SK-N-MC (cell line): Measurements from ENCODE around the gene WDR62.

Experiments used
- DNase-seq: peaks from one replicate; pipeline ENCODE4 v3.0.0-alpha.2; 2011; ENCODE audit warnings: low read depth, low spot score
- H3K27ac ChIP-seq: fragments of 200-600 bp; sonication (generic); 2 replicates; pipeline ENCODE4 v1.5.1; 2016; ENCODE audit warnings: mixed run types
- H3K36me3 ChIP-seq: fragments of 200-600 bp; sonication (generic); 2 replicates; pipeline ENCODE4 v1.6.1; 2017; ENCODE audit warnings: antibody characterized with exemption, low read length, mixed read lengths; ENCODE audit not compliant: insufficient read depth
- H3K4me3 ChIP-seq: fragments of 200-600 bp; sonication (generic); 2 replicates; pipeline ENCODE4 v1.5.1; 2016
- H3K9ac ChIP-seq: fragments of 200-600 bp; sonication (generic); 2 replicates; pipeline ENCODE4 v1.8.0; 2017; ENCODE audit warnings: mixed run types, mixed read lengths; ENCODE audit not compliant: insufficient read length
- H3K9me3 ChIP-seq: fragments of 200-600 bp; sonication (generic); 2 replicates; pipeline ENCODE4 v1.6.1; 2017; ENCODE audit warnings: low read depth, mild to moderate bottlenecking, antibody characterized with exemption, low read length, moderate library complexity, mixed read lengths
- EZH2 ChIP-seq: fragments of 200-600 bp; sonication (generic); IDR thresholded peaks from one replicate; pipeline ENCODE4 v1.6.1; 2017; ENCODE audit warnings: antibody characterized with exemption
- FOXP2 ChIP-seq: optimal IDR thresholded peaks from 2 replicates; pipeline ENCODE3; 2011; ENCODE audit warnings: mild to moderate bottlenecking, moderate library complexity; ENCODE audit not compliant: insufficient read depth; ENCODE audit errors: extremely low read length, control extremely low read depth
- POLR2AphosphoS5 ChIP-seq: IDR thresholded peaks from 2 replicates; pipeline ENCODE4 v1.6.1; 2012; ENCODE audit warnings: mild to moderate bottlenecking, low read depth, low read length, borderline replicate concordance

Gene WDR62

GRCh38 chr19:36136964-36137686 is 82.4 kb downstream of the WDR62 start:
- H3K4me3 ChIP-seq = no peak overlapping the region
- no peak overlapping the region for H3K9ac ChIP-seq

GRCh38 chr19:36139120-36139472 is 84.4 kb downstream of the WDR62 start:
- H3K9ac ChIP-seq = peak overlapping the region; percentile 87
- H3K9me3 ChIP-seq = no peaks in the 10 kb centered on the region
- no peak for DNase-seq
- peak overlapping the region; percentile 88 for H3K4me3 ChIP-seq
- H3K27ac ChIP-seq = no peak overlapping the region
- no peak for TF ChIP-seq FOXP2
- no peak for TF ChIP-seq EZH2
- no peak for TF ChIP-seq POLR2AphosphoS5
- H3K36me3 ChIP-seq = peaks cover 19% of the 10 kb centered on the region

More at GRCh38 chr19:36136964-36137686, 82.4 kb downstream of the WDR62 start:
- TF ChIP-seq POLR2AphosphoS5 (no peak), FOXP2 (no peak), EZH2 (no peak)
- H3K36me3 ChIP-seq = peaks cover 7% of the 10 kb centered on the region; the same call in 1 of the 2 replicates
- H3K27ac ChIP-seq = no peak overlapping the region
- DNase-seq = no peak
- H3K9me3 ChIP-seq = no peaks in the 10 kb centered on the region

GRCh38 chr19:36139473-36140303 is 85.0 kb downstream of the WDR62 start, which contains the start of gene CAPNS1:
TSS of gene CAPNS1 (plus strand) at chr19:36140066. CDS start at chr19:36141012, 946 bp downstream.
- H3K27ac ChIP-seq = peak within 1 kb of the TSS; percentile 76; the same call in 1 of the 2 replicates
- H3K36me3 ChIP-seq = peaks cover 19% of the 10 kb centered on the region
- no peak for DNase-seq
- H3K9ac ChIP-seq = peak within 1 kb of the TSS; percentile 87
- peak within 1 kb of the TSS; percentile 88 for H3K4me3 ChIP-seq
- no peaks in the 10 kb centered on the region for H3K9me3 ChIP-seq
- no peak for TF ChIP-seq EZH2
- peak; percentile 79 for TF ChIP-seq FOXP2
- TF ChIP-seq POLR2AphosphoS5 = peak; percentile 79

- Histone ChIP-seq H3K9ac (peak overlapping the region; percentile 87), H3K9me3 (no peaks in the 10 kb centered on the region), H3K27ac (peak overlapping the region; percentile 76; the same call in 1 of the 2 replicates), H3K36me3 (peaks cover 22% of the 10 kb centered on the region), H3K4me3 (peak overlapping the region; percentile 88)
- no peak for DNase-seq
- TF ChIP-seq FOXP2 (no peak), EZH2 (no peak), POLR2AphosphoS5 (no peak)
These were observed 85.8 kb downstream of the WDR62 start for GRCh38 chr19:36140304-36141038.

GRCh38 chr19:36141039-36141927 is 86.6 kb downstream of the WDR62 start:
- H3K9me3 ChIP-seq = no peaks in the 10 kb centered on the region
- H3K36me3 ChIP-seq = peaks cover 30% of the 10 kb centered on the region
- no peak overlapping the region for H3K9ac ChIP-seq
- no peak for DNase-seq
- peak overlapping the region; percentile 88 for H3K4me3 ChIP-seq
- H3K27ac ChIP-seq = no peak overlapping the region
- TF ChIP-seq POLR2AphosphoS5 = no peak
- TF ChIP-seq EZH2 = no peak
- TF ChIP-seq FOXP2 = no peak

- no peak overlapping the region for H3K9ac ChIP-seq
- H3K9me3 ChIP-seq = no peaks in the 10 kb centered on the region
- TF ChIP-seq FOXP2 = no peak
- TF ChIP-seq EZH2 = no peak
- TF ChIP-seq POLR2AphosphoS5 = no peak
- H3K4me3 ChIP-seq = no peak overlapping the region
- no peak overlapping the region for H3K27ac ChIP-seq
- H3K36me3 ChIP-seq = peaks cover 38% of the 10 kb centered on the region
- DNase-seq = no peak
These were observed 87.3 kb downstream of the WDR62 start for GRCh38 chr19:36142046-36142445.

- Histone ChIP-seq H3K9me3 (no peaks in the 10 kb centered on the region), H3K27ac (no peak overlapping the region), H3K36me3 (peaks cover 40% of the 10 kb centered on the region), H3K4me3 (no peak overlapping the region), H3K9ac (no peak overlapping the region)
- no peak for TF ChIP-seq FOXP2
- DNase-seq = no peak
These were observed 87.8 kb downstream of the WDR62 start for GRCh38 chr19:36142496-36142895.

- TF ChIP-seq POLR2AphosphoS5 = no peak
- TF ChIP-seq EZH2 = no peak
- TF ChIP-seq FOXP2 = no peak
- no peak for DNase-seq
- peaks cover 48% of the 10 kb centered on the region for H3K36me3 ChIP-seq
- H3K9ac ChIP-seq = no peak overlapping the region
- H3K9me3 ChIP-seq = no peaks in the 10 kb centered on the region
- H3K27ac ChIP-seq = no peak overlapping the region
- H3K4me3 ChIP-seq = no peak overlapping the region
These were observed 89.9 kb downstream of the WDR62 start for GRCh38 chr19:36144624-36145023.
